HCT116 (cell line): Measurements from ENCODE around the gene TACC3. TPM values are rescaled to one million over a fixed set of nuclear protein-coding genes. Genes with fewer than 3 reads are reported as not detected.

ENCODE experiments used
- ATAC-seq: fragments of 200-7000 bp; cut with Tn5 transposase; 2 replicates; pipeline ENCODE4 v1.9.1; 2020; ENCODE audit warnings: mild to moderate bottlenecking, moderate library complexity
- BruUV-seq: library from RNA; stranded (reverse); fragments of 400-500 nt; replicated peaks from 2 replicates; lab custom pipeline; 2021; lab: Mats Ljungman, UMichigan
- CTCF ChIA-PET: fragments of 300-600 bp; sonication (Branson Sonifier 250); formaldehyde crosslinking; loops from one replicate; lab custom pipeline; 2021; ENCODE audit warnings: antibody characterized with exemption; lab: Charles Lee
- POLR2A ChIA-PET: fragments of 300-600, 350-600 bp; sonication (Branson Sonifier 250); formaldehyde crosslinking; loops from one replicate; lab custom pipeline; 2021; ENCODE audit warnings: antibody characterized with exemption; lab: Charles Lee
- RAD21 ChIA-PET, 2 experiments: fragments of 300-600 bp; sonication (Branson Sonifier 250); formaldehyde crosslinking; loops; one replicate each; lab custom pipeline; 2023; ENCODE audit warnings: low total read pairs in 2 of 2; ENCODE audit not compliant: uncharacterized antibody in 2 of 2, unreplicated experiment in 2 of 2, low non-redundant PET in 1 of 2; lab: Charles Lee
- DNase-seq: peaks from one replicate; pipeline ENCODE4 v3.0.0-alpha.2; 2010; ENCODE audit warnings: low read depth, low spot score
- H2AFZ ChIP-seq: fragments of 200-600 bp; shearing (Covaris generic), sonication (generic); 2 replicates; pipeline ENCODE4 v1.6.1; 2017; ENCODE audit warnings: low read depth, mixed run types, mixed read lengths, antibody characterized with exemption, low read length; ENCODE audit not compliant: poor library complexity, severe bottlenecking
- H3K27ac ChIP-seq: 2 replicates; pipeline ENCODE4 v1.5.1; 2012; ENCODE audit warnings: low read depth, low read length
- H3K27me3 ChIP-seq: fragments of 200-600 bp; sonication (generic); 2 replicates; pipeline ENCODE4 v1.6.1; 2016; ENCODE audit warnings: mixed run types, low read length, mixed read lengths; ENCODE audit not compliant: insufficient read depth
- H3K36me3 ChIP-seq, 2 experiments: fragments of 200-500 bp in 1 of 2; fragments of 200-600 bp in 1 of 2; sonication (Bioruptor generic) in 1 of 2; sonication (generic) in 1 of 2; 2 replicates each; pipeline versions ENCODE4 v1.5.1 to v1.6.1; 2014 to 2016; ENCODE audit warnings: low read length in 2 of 2, inconsistent platforms in 1 of 2, mixed read lengths in 1 of 2, mixed run types in 1 of 2; ENCODE audit not compliant: insufficient read depth in 2 of 2, control insufficient read depth in 1 of 2
- H3K4me1 ChIP-seq, 2 experiments: fragments of 200-600 bp in 1 of 2; sonication (generic) in 1 of 2; 2 replicates each; pipeline versions ENCODE4 v1.5.1 to v1.6.1; 2012 to 2017; ENCODE audit warnings: low read length in 2 of 2, inconsistent platforms in 1 of 2, mild to moderate bottlenecking in 1 of 2, mixed read lengths in 1 of 2, mixed run types in 1 of 2, moderate library complexity in 1 of 2; ENCODE audit not compliant: insufficient read depth in 2 of 2, control insufficient read depth in 1 of 2
- H3K4me2 ChIP-seq: fragments of 200-600 bp; sonication (generic); 2 replicates; pipeline ENCODE4 v1.6.1; 2017; ENCODE audit warnings: mixed run types, low read length, mixed read lengths
- H3K4me3 ChIP-seq, 2 experiments: fragments of 200-600 bp in 1 of 2; sonication (generic) in 1 of 2; replicated peaks in 1 of 2; 2 replicates each; pipeline ENCODE4 v1.5.1; 2011 to 2016; ENCODE audit warnings: low read length in 2 of 2, control low read depth in 1 of 2, low read depth in 1 of 2, mild to moderate bottlenecking in 1 of 2, mixed read lengths in 1 of 2, mixed run types in 1 of 2
- H3K79me2 ChIP-seq: fragments of 200-600 bp; sonication (generic); 2 replicates; pipeline ENCODE4 v1.6.1; 2017; ENCODE audit warnings: mild to moderate bottlenecking, mixed run types, low read length, moderate library complexity, mixed read lengths; ENCODE audit not compliant: insufficient read depth
- H3K9ac ChIP-seq: fragments of 200-600 bp; sonication (generic); 2 replicates; pipeline ENCODE4 v1.6.1; 2016; ENCODE audit warnings: low read length, mixed read lengths
- H3K9me2 ChIP-seq: fragments of 200-600 bp; sonication (generic), shearing (Covaris generic); 2 replicates; pipeline ENCODE4 v1.6.1; 2017; ENCODE audit warnings: mixed run types, mild to moderate bottlenecking, moderate library complexity; ENCODE audit not compliant: insufficient read depth
- H3K9me3 ChIP-seq, 2 experiments: fragments of 200-500 bp in 1 of 2; fragments of 200-600 bp in 1 of 2; sonication (Bioruptor generic) in 1 of 2; sonication (generic) in 1 of 2; 2 replicates each; pipeline ENCODE4 v1.6.1; 2014 to 2017; ENCODE audit warnings: low read length in 2 of 2, mixed read lengths in 2 of 2, inconsistent platforms in 1 of 2, low read depth in 1 of 2, mild to moderate bottlenecking in 1 of 2, mixed run types in 1 of 2, moderate library complexity in 1 of 2; ENCODE audit not compliant: control insufficient read depth in 1 of 2, insufficient read depth in 1 of 2
- H4K20me1 ChIP-seq: fragments of 200-600 bp; sonication (generic), shearing (Covaris generic); 2 replicates; pipeline ENCODE4 v1.6.1; 2017; ENCODE audit warnings: mixed run types, mild to moderate bottlenecking, moderate library complexity; ENCODE audit not compliant: insufficient read depth
- EZH2phosphoT487 ChIP-seq: fragments of 200-600 bp; IDR thresholded peaks from 2 replicates; pipeline ENCODE4 v1.6.1; 2018; ENCODE audit warnings: antibody characterized with exemption, borderline replicate concordance
- TCF7L2 ChIP-seq: IDR thresholded peaks from 2 replicates; pipeline ENCODE4 v1.7.0; 2011; ENCODE audit warnings: borderline replicate concordance, inconsistent platforms; ENCODE audit not compliant: insufficient read depth, insufficient read length; ENCODE audit errors: extremely low read depth
- YY1 ChIP-seq: IDR thresholded peaks from 2 replicates; pipeline ENCODE4 v1.6.1; 2011; ENCODE audit warnings: low read length, low read depth, moderate library complexity, mild to moderate bottlenecking; ENCODE audit not compliant: insufficient replicate concordance; ENCODE audit errors: extremely low read depth
- intact Hi-C: fragments of 100-400 bp; cut with micrococcal nuclease; formaldehyde crosslinking; loops from 2 replicates; pipeline ENCODE4 v1.10.0; 2022
- total RNA-seq: library from RNA; stranded (reverse); gene quantifications from one replicate; pipeline ENCODE4 v1.2.1, GENCODE V29; 2021; ENCODE audit not compliant: unreplicated experiment
- TF ChIP-seq, protein P1 (sequence below): IDR thresholded peaks from 2 replicates; pipeline ENCODE4 v1.6.1; 2012
- TF ChIP-seq, protein P2 (sequence below): IDR thresholded peaks from 2 replicates; pipeline ENCODE4 v1.6.1; 2011; ENCODE audit warnings: mild to moderate bottlenecking, low read length, moderate library complexity; ENCODE audit not compliant: insufficient replicate concordance; ENCODE audit errors: extremely low read depth
- TF ChIP-seq, protein P3 (sequence below), 3 experiments: fragments of 200-600 bp in 1 of 3; sonication (generic) in 1 of 3; IDR thresholded peaks in 2 of 3; conservative IDR thresholded peaks in 1 of 3; 2 replicates each; pipeline ENCODE4 v1.5.1; 2012 to 2017; ENCODE audit warnings: low read depth in 2 of 3, low read length in 2 of 3, antibody characterized with exemption in 1 of 3, borderline replicate concordance in 1 of 3, control low read depth in 1 of 3, mild to moderate bottlenecking in 1 of 3, mixed read lengths in 1 of 3, mixed run types in 1 of 3, moderate library complexity in 1 of 3; ENCODE audit not compliant: insufficient read depth in 1 of 3

TACC3 gene
- total RNA-seq, 1 experiment from 2014 or later = 106 TPM

DNA sequence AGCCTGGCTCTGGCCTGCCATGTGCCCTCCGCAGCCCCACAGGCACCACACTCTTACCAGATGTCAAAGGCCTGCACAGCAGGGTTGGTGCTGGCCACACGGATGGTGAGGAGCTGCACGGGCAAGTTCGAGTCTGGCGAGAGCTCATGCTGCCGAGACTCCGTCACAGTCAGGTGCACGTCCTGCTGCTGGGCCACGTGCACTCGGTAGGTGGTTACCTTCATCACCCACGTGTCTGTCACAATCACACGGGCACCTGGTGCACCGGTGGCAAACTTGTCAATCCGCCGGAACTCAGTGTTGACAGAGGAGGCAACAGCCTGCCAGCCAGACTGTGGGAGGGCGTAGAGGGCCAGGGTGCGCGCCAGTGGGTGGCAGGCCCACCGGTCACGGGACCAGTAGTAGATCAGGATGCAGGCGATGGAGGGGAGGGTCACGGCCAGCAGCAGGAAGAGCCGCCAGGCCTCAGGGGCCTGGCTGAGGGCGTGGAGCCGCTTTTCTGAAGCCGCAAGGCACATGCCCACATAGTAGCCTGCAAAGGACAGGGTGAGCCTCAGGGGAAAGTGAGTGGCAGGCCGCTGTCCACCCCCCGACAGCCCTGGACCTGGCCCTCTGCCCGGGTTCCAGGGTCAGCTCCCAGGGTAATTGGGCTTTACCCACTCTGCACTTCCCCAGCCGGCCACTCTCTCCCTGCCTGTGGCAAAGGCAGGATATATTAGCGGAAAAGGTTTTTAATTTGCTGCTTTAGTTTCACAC is 3.0 kb upstream of the TACC3 start:
- H3K27ac ChIP-seq = peak overlapping the region; percentile 10; the same call in 1 of the 2 replicates
- intact Hi-C loops = no loop called here
- H3K4me3 ChIP-seq = no peak overlapping the region
- ChIA-PET RAD21 (no interaction called here), POLR2A (no interaction called here), CTCF (no interaction called here)
- H2AFZ ChIP-seq = no peak overlapping the region
- DNase-seq (no peak), ATAC-seq (no peak)
- 0 out of 2 replicates have a peak overlapping the region, but pooled peaks have one; percentile 10 for H3K9ac ChIP-seq
- no peaks in the 10 kb centered on the region for H3K9me3 ChIP-seq
- BruUV-seq = no TSS peak
- no peaks in the 10 kb centered on the region for H3K9me2 ChIP-seq
- H4K20me1 ChIP-seq = peaks cover 7% of the 10 kb centered on the region; the same call in 1 of the 2 replicates
- H3K4me2 ChIP-seq = no peak overlapping the region
- peaks cover 0 to 6% of the 10 kb centered on the region in 2 experiments; a peak in 1 of 4 replicates for H3K36me3 ChIP-seq
- TF ChIP-seq, protein P1, sequence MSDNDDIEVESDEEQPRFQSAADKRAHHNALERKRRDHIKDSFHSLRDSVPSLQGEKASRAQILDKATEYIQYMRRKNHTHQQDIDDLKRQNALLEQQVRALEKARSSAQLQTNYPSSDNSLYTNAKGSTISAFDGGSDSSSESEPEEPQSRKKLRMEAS = no peak
- TF ChIP-seq, protein P2, sequence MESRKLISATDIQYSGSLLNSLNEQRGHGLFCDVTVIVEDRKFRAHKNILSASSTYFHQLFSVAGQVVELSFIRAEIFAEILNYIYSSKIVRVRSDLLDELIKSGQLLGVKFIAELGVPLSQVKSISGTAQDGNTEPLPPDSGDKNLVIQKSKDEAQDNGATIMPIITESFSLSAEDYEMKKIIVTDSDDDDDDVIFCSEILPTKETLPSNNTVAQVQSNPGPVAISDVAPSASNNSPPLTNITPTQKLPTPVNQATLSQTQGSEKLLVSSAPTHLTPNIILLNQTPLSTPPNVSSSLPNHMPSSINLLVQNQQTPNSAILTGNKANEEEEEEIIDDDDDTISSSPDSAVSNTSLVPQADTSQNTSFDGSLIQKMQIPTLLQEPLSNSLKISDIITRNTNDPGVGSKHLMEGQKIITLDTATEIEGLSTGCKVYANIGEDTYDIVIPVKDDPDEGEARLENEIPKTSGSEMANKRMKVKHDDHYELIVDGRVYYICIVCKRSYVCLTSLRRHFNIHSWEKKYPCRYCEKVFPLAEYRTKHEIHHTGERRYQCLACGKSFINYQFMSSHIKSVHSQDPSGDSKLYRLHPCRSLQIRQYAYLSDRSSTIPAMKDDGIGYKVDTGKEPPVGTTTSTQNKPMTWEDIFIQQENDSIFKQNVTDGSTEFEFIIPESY = no peak
- no peak for TF ChIP-seq EZH2phosphoT487
- no peak for TF ChIP-seq YY1
- TF ChIP-seq, protein P3, sequence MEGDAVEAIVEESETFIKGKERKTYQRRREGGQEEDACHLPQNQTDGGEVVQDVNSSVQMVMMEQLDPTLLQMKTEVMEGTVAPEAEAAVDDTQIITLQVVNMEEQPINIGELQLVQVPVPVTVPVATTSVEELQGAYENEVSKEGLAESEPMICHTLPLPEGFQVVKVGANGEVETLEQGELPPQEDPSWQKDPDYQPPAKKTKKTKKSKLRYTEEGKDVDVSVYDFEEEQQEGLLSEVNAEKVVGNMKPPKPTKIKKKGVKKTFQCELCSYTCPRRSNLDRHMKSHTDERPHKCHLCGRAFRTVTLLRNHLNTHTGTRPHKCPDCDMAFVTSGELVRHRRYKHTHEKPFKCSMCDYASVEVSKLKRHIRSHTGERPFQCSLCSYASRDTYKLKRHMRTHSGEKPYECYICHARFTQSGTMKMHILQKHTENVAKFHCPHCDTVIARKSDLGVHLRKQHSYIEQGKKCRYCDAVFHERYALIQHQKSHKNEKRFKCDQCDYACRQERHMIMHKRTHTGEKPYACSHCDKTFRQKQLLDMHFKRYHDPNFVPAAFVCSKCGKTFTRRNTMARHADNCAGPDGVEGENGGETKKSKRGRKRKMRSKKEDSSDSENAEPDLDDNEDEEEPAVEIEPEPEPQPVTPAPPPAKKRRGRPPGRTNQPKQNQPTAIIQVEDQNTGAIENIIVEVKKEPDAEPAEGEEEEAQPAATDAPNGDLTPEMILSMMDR (IDR thresholded peaks at IDR 0.05 in 2 of 3, conservative IDR thresholded peaks at IDR 0.05 in 1 of 3; ENCODE audit: borderline replicate concordance in 1 of 3, insufficient read depth in 1 of 3, low read depth in 2 of 3, low read length in 2 of 3) = no peak
- TF ChIP-seq TCF7L2 = no peak
- H3K79me2 ChIP-seq = peaks cover 83% of the 10 kb centered on the region
- no peaks in the 10 kb centered on the region for H3K27me3 ChIP-seq
- peaks cover 15 to 35% of the 10 kb centered on the region in 2 experiments for H3K4me1 ChIP-seq
